HG02759 (cell line): ENCODE results near the gene GABRR2.

Source experiments
- ATAC-seq: cut with Tn5 transposase; IDR thresholded peaks from one replicate; pipeline ENCODE4 v1.9.1; 2021; ENCODE audit warnings: mild to moderate bottlenecking, moderate library complexity; ENCODE audit not compliant: unreplicated experiment

Gene GABRR2

GRCh38 chr6:89315249-89315885 is at the start of gene GABRR2:
TSS of gene GABRR2 (minus strand) at chr6:89315299. CDS start at chr6:89315165, 134 bp downstream.
- no peak for ATAC-seq

GRCh38 chr6:89364586-89364985 is 49.5 kb upstream of the GABRR2 start:
- no peak for ATAC-seq

GRCh38 chr6:89361171-89361570 is 46.1 kb upstream of the GABRR2 start:
- no peak for ATAC-seq

GRCh38 chr6:89360415-89360999 is 45.4 kb upstream of the GABRR2 start:
- ATAC-seq: peak; percentile 39

GRCh38 chr6:89359561-89359960 is 44.5 kb upstream of the GABRR2 start:
- ATAC-seq: no peak

- ATAC-seq: peak; percentile 58
Observed at GRCh38 chr6:89357390-89357789, 42.3 kb upstream of the GABRR2 start.

GRCh38 chr6:89356642-89357170 is 41.6 kb upstream of the GABRR2 start:
- no peak for ATAC-seq

GRCh38 chr6:89355511-89356194 is 40.6 kb upstream of the GABRR2 start:
- ATAC-seq: no peak

- no peak for ATAC-seq
Observed at GRCh38 chr6:89353702-89354392, 38.7 kb upstream of the GABRR2 start.

GRCh38 chr6:89353118-89353556 is 38.0 kb upstream of the GABRR2 start:
- ATAC-seq: no peak

GRCh38 chr6:89352278-89353117 is 37.4 kb upstream of the GABRR2 start, which contains the start of gene UBE2J1:
TSS of gene UBE2J1 (minus strand) at chr6:89352722. CDS start at chr6:89352569, 153 bp downstream.
- peak; percentile 54 for ATAC-seq

GRCh38 chr6:89351671-89352277 is 36.7 kb upstream of the GABRR2 start:
- ATAC-seq: no peak

GRCh38 chr6:89350281-89350966 is 35.3 kb upstream of the GABRR2 start:
- ATAC-seq: peak; percentile 41

GRCh38 chr6:89348372-89348771 is 33.3 kb upstream of the GABRR2 start:
- no peak for ATAC-seq

GRCh38 chr6:89347825-89348224 is 32.7 kb upstream of the GABRR2 start:
- ATAC-seq: no peak

- no peak for ATAC-seq
Observed at GRCh38 chr6:89346433-89346832, 31.3 kb upstream of the GABRR2 start.

- ATAC-seq: no peak
Observed at GRCh38 chr6:89339565-89339964, 24.5 kb upstream of the GABRR2 start.

GRCh38 chr6:89335164-89335563 is 20.1 kb upstream of the GABRR2 start:
- ATAC-seq: no peak

- ATAC-seq: no peak
Observed at GRCh38 chr6:89330910-89331309, 15.8 kb upstream of the GABRR2 start.
